Activated CD4-positive, alpha-beta T cell treated with anti-CD3 and anti-CD28 coated beads, Interleukin-2, amount 10 ng/mL, durations not matched to agents 7 days and 5 days (primary cell): ENCODE data around the gene KIF21B. TPM values are rescaled to one million over a fixed set of nuclear protein-coding genes. Genes with fewer than 3 reads are reported as not detected.
"Not testable (repeated sequence)": the region's sequence is repeated elsewhere in the genome, so short reads cannot be mapped to it uniquely, and the experiment has no call there.

Experiments
- CTCF ChIA-PET: fragments of 350-600 bp; sonication (Branson Sonifier 250); formaldehyde crosslinking; loops from one replicate; lab custom pipeline; 2021; ENCODE audit warnings: antibody characterized with exemption; lab: Charles Lee
- POLR2A ChIA-PET: fragments of 350-600 bp; sonication (Branson Sonifier 250); formaldehyde crosslinking; loops from one replicate; lab custom pipeline; 2021; ENCODE audit warnings: antibody characterized with exemption; lab: Charles Lee
- DNase-seq: peaks from one replicate; pipeline ENCODE4 v3.0.0-alpha.2; 2020
- H3K27ac Mint-ChIP-seq: one replicate; pipeline ENCODE4 v1.8.0; 2021; ENCODE audit warnings: mild to moderate bottlenecking, moderate library complexity, mixed read lengths
- H3K27me3 Mint-ChIP-seq: one replicate; pipeline ENCODE4 v1.8.0; 2021; ENCODE audit warnings: mixed read lengths
- H3K36me3 Mint-ChIP-seq: one replicate; pipeline ENCODE4 v1.8.0; 2021; ENCODE audit warnings: low read depth, mixed read lengths
- H3K4me1 Mint-ChIP-seq: one replicate; pipeline ENCODE4 v1.8.0; 2021; ENCODE audit warnings: mixed read lengths
- H3K4me3 Mint-ChIP-seq: one replicate; pipeline ENCODE4 v1.8.0; 2021; ENCODE audit warnings: mild to moderate bottlenecking, moderate library complexity, mixed read lengths
- H3K9me3 Mint-ChIP-seq: one replicate; pipeline ENCODE4 v1.8.0; 2021; ENCODE audit warnings: mixed read lengths
- total RNA-seq, 2 experiments: library from RNA; stranded (reverse); gene quantifications; one replicate each; pipeline ENCODE4 v1.2.3, GENCODE V29; 2021

Gene KIF21B
- total RNA-seq, 2 experiments from 2014 or later, result 104 to 107 TPM

DNA sequence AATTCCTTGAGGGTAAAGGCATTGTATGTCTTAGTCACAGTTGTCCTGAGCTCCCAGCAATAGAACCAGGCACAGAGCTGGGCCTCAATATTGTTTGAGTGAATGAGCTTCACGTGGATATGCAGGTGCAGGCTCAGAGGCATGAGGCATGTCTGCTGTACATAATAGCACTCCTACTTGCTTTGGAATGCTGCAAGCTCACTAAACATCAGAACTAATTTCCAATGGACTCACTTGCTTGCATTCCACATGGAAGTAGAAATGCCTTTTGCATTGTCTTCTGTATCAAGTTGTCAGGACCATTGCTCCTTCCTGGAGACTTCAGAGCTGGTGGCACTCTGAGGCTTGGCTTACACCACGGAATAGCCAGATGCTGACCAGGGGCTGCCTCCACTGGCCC, 91.7 kb downstream of the KIF21B start:
- peaks cover 3% of the 10 kb centered on the region for H3K36me3 Mint-ChIP-seq
- CTCF ChIA-PET, result interaction anchor here (0.6 to 0.9 kb wide), 3 partner anchors 24 to 227 kb away, joined by 3 to 4 read pairs (median 3); no protein-coding TSS in a partner anchor
- peaks cover 35% of the 10 kb centered on the region for H3K27me3 Mint-ChIP-seq
- H3K27ac Mint-ChIP-seq, result no peak overlapping the region
- H3K4me3 Mint-ChIP-seq, result no peak overlapping the region
- no peaks in the 10 kb centered on the region for H3K4me1 Mint-ChIP-seq
- DNase-seq, result no peak
- peaks cover 10% of the 10 kb centered on the region for H3K9me3 Mint-ChIP-seq
- POLR2A ChIA-PET, result no interaction called here

DNA sequence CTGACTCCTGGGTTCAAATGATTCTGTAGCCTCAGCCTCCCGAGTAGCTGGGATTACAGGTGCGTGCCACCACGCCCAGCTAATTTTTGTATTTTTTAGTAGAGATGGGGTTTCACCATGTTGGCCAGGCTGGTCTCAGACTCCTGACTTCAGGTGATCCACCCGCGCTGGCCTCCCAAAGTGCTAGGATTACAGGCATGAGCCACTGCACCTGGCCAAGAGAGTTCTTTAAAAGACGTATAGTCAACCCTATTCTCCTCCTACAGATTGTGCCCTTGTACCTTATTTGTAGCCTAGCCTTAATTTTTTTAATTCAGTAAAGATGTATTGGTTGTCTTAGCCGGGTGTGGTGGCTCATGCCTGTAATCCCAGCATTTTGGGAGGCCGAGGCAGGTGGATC, 93.2 kb downstream of the KIF21B start:
- POLR2A ChIA-PET, DNase-seq, H3K36me3 Mint-ChIP-seq, H3K27ac Mint-ChIP-seq, H3K4me3 Mint-ChIP-seq, H3K4me1 Mint-ChIP-seq: not testable (repeated sequence)
- CTCF ChIA-PET, result interaction anchor here (0.7 to 0.9 kb wide), 2 partner anchors 14 to 154 kb away, joined by 3 read pairs; no protein-coding TSS in a partner anchor
- Mint-ChIP-seq H3K9me3 (peaks cover 10% of the 10 kb centered on the region), H3K27me3 (peaks cover 40% of the 10 kb centered on the region)

- H3K36me3 Mint-ChIP-seq, result peaks cover 3% of the 10 kb centered on the region
Measured at GRCh38 chr1:200929530-200930278, 93.8 kb downstream of the KIF21B start.

DNA sequence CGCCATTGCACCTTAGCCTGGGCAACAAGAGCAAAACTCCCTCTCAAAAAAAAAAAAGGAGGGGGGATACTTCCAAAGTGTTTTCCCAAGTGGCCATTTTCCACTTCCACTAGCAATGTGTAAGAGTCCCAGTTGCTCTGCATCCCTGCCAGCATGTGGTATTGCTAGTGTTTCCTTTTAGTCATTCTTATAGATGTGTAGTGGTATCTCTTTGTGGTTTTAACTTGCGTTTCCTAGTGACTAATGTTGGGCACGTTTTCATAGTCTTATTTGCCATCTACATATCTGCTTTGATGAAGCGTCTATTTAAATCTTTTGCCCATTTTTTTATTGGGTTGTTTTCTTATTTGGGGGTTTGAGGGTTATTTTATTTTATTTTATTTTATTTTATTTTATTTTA, 97.7 kb downstream of the KIF21B start:
- ChIA-PET POLR2A (no interaction called here), CTCF (no interaction called here)
- no peak overlapping the region for H3K27ac Mint-ChIP-seq
- no peaks in the 10 kb centered on the region for H3K36me3 Mint-ChIP-seq
- H3K27me3 Mint-ChIP-seq, result peaks cover 41% of the 10 kb centered on the region
- no peak overlapping the region for H3K4me3 Mint-ChIP-seq
- peaks cover 5% of the 10 kb centered on the region for H3K4me1 Mint-ChIP-seq
- DNase-seq, result no peak
- peaks cover under 1% of the 10 kb centered on the region for H3K9me3 Mint-ChIP-seq

More at GRCh38 chr1:200929530-200930278, 93.8 kb downstream of the KIF21B start:
- ChIA-PET CTCF (interaction anchor here (0.7 to 0.9 kb wide), 2 partner anchors 14 to 153 kb away, joined by 3 read pairs; no protein-coding TSS in a partner anchor), POLR2A (no interaction called here)
- Mint-ChIP-seq H3K4me1 (peaks cover 5% of the 10 kb centered on the region), H3K27ac (no peak overlapping the region), H3K4me3 (no peak overlapping the region), H3K27me3 (peaks cover 40% of the 10 kb centered on the region), H3K9me3 (peaks cover 10% of the 10 kb centered on the region)
- DNase-seq, result no peak

GRCh38 chr1:200923601-200924000, 99.9 kb downstream of the KIF21B start:
- CTCF ChIA-PET, result interaction anchor here (0.6 kb wide), 1 partner anchor 80 kb away, joined by 3 read pairs; no protein-coding TSS in a partner anchor
- POLR2A ChIA-PET, result no interaction called here

GRCh38 chr1:200922406-200922805, 101.1 kb downstream of the KIF21B start:
- ChIA-PET POLR2A (no interaction called here), CTCF (interaction anchor here (0.6 kb wide), 1 partner anchor 25 kb away, joined by 4 read pairs; no protein-coding TSS in a partner anchor)
- Mint-ChIP-seq H3K4me1 (peaks cover 5% of the 10 kb centered on the region), H3K27me3 (peaks cover 41% of the 10 kb centered on the region), H3K27ac (no peak overlapping the region), H3K36me3 (no peaks in the 10 kb centered on the region), H3K4me3 (no peak overlapping the region), H3K9me3 (no peaks in the 10 kb centered on the region)
- no peak for DNase-seq

More at GRCh38 chr1:200923601-200924000, 99.9 kb downstream of the KIF21B start:
- DNase-seq, result no peak
- Mint-ChIP-seq H3K4me3 (no peak overlapping the region), H3K27ac (no peak overlapping the region), H3K27me3 (peaks cover 37% of the 10 kb centered on the region), H3K36me3 (no peaks in the 10 kb centered on the region), H3K9me3 (no peaks in the 10 kb centered on the region), H3K4me1 (peaks cover 5% of the 10 kb centered on the region)

- Mint-ChIP-seq H3K4me1 (peaks cover 5% of the 10 kb centered on the region), H3K27me3 (peaks cover 36% of the 10 kb centered on the region), H3K36me3 (no peaks in the 10 kb centered on the region), H3K4me3 (no peak overlapping the region), H3K27ac (no peak overlapping the region), H3K9me3 (no peaks in the 10 kb centered on the region)
- ChIA-PET CTCF (interaction anchor here (0.6 kb wide), 1 partner anchor 26 kb away, joined by 4 read pairs; no protein-coding TSS in a partner anchor), POLR2A (no interaction called here)
- no peak for DNase-seq
Measured at GRCh38 chr1:200921571-200922110, 101.9 kb downstream of the KIF21B start.

Other genes starting within 250 kb of the KIF21B start
- gene GPR25, start 150.7 kb downstream of the KIF21B start, total RNA-seq, result not detected
- gene INAVA, start 128.8 kb downstream of the KIF21B start, total RNA-seq, result not detected
- not detected for gene CACNA1S, start 88.7 kb upstream of the KIF21B start, total RNA-seq
- gene ASCL5, start 103.5 kb upstream of the KIF21B start, total RNA-seq, result not detected
- gene TMEM9, start 130.8 kb upstream of the KIF21B start, total RNA-seq, result 10 to 100 TPM; 15.2 to 17.2 TPM
- gene IGFN1, start 167.1 kb upstream of the KIF21B start, total RNA-seq, result not detected